ENCODE measurements around the gene IGF2BP2. TPM values are rescaled to one million over a fixed set of nuclear protein-coding genes. Genes with fewer than 3 reads are reported as not detected.

IGF2BP2 gene
- total and polyA plus RNA-seq, 2 of the 8 experiments (the other 6 are each of a cell fraction or from before 2014, with no cell fraction given) = 7.4 to 121 TPM

- H2AFZ ChIP-seq (ENCODE audit: low read length) = no peak overlapping the region
- ChIA-PET CTCF (ENCODE audit: partially characterized antibody) (interaction anchor here (0.6 to 2.0 kb wide), 4 partner anchors 8 to 148 kb away, joined by 3 to 7 read pairs (median 4); no protein-coding TSS in a partner anchor), POLR2A (ENCODE audit: partially characterized antibody) (interaction anchor here (0.6 to 1.3 kb wide), 4 partner anchors 14 to 73 kb away, joined by 4 to 7 read pairs (median 6); partner anchors contain the start of gene TRA2B)
- no peak overlapping the region for H3K27ac ChIP-seq (ENCODE audit: low read depth, low read length)
- no peak for TF ChIP-seq HDAC6 (IDR thresholded peaks at IDR 0.05; ENCODE audit: low read depth, low read length)
- TF ChIP-seq RAD21 (IDR thresholded peaks at IDR 0.05 in 1 of 2, conservative IDR thresholded peaks at IDR 0.05 in 1 of 2; ENCODE audit: low read depth in 2 of 2, low read length in 2 of 2) = no peak
- TF ChIP-seq RXRA (IDR thresholded peaks at IDR 0.05; ENCODE audit: insufficient read depth, low read depth, low read length) = no peak
- TF ChIP-seq CTBP2 (IDR thresholded peaks at IDR 0.05; ENCODE audit: borderline replicate concordance, insufficient read depth, insufficient read length, low read length) = no peak
- TF ChIP-seq JUN (IDR thresholded peaks at IDR 0.05; ENCODE audit: low read depth, low read length) = no peak
- TF ChIP-seq EGR1 (IDR thresholded peaks at IDR 0.05; ENCODE audit: borderline replicate concordance, low read depth, low read length) = no peak
- no peak for TF ChIP-seq ATF3 (IDR thresholded peaks at IDR 0.05; ENCODE audit: insufficient read depth, low read depth, low read length)
- TF ChIP-seq JUND (IDR thresholded peaks at IDR 0.05; ENCODE audit: low read length) = no peak
- no peak for TF ChIP-seq CEBPB (IDR thresholded peaks at IDR 0.05; ENCODE audit: low read depth, low read length)
- H3K56ac ChIP-seq (replicated peaks; ENCODE audit: insufficient read length, low read depth, low read length) = no peak overlapping the region
- H2BK20ac ChIP-seq (ENCODE audit: low read length) = no peak overlapping the region
- H3K14ac ChIP-seq (ENCODE audit: insufficient read length) = no peak overlapping the region
- H2BK5ac ChIP-seq (ENCODE audit: low read depth, low read length) = no peak overlapping the region
- H4K91ac ChIP-seq (replicated peaks; ENCODE audit: insufficient read length, low read length) = no peak overlapping the region
- no peak overlapping the region for H2BK15ac ChIP-seq (ENCODE audit: low read length)
- no peak overlapping the region for H4K8ac ChIP-seq (ENCODE audit: extremely low read depth, insufficient read depth, low read length)
- no peak overlapping the region for H2BK120ac ChIP-seq (replicated peaks; ENCODE audit: low read depth, low read length)
- H3K79me1 ChIP-seq (ENCODE audit: low read depth, low read length) = no peaks in the 10 kb centered on the region
- FAIRE-seq (no peak), DNase-seq (ENCODE audit: low read depth in 1 of 2, low spot score in 2 of 2) (no peak)
- H3K79me2 ChIP-seq (ENCODE audit: control insufficient read depth in 1 of 2, insufficient read depth in 2 of 2, low read length in 2 of 2) = no peaks in the 10 kb centered on the region
- peaks cover 0 to 3% (median 1%) of the 10 kb centered on the region in 4 experiments; a peak in 1 of 7 replicates for H3K4me1 ChIP-seq (replicated peaks in 1 of 4; ENCODE audit: control insufficient read depth in 3 of 4, insufficient read depth in 4 of 4, low read length in 3 of 4)
- no peak overlapping the region for H2BK12ac ChIP-seq (ENCODE audit: low read depth, low read length)
- H3K27me3 ChIP-seq (replicated peaks in 1 of 4; ENCODE audit: control insufficient read depth in 3 of 4, extremely low read depth in 1 of 4, insufficient read depth in 3 of 4, low read length in 3 of 4) = no peaks in the 10 kb centered on the region
- no peak overlapping the region for H3K18ac ChIP-seq (ENCODE audit: extremely low read depth, low read length)
- H3K4ac ChIP-seq (replicated peaks; ENCODE audit: insufficient read length, low read depth, low read length) = no peak overlapping the region
- no peak overlapping the region for H3K4me2 ChIP-seq (ENCODE audit: insufficient read depth in 1 of 2, low read depth in 2 of 2, low read length in 2 of 2)
- no peak overlapping the region for H3K23ac ChIP-seq (ENCODE audit: insufficient read length)
- H3K9me3 ChIP-seq (ENCODE audit: insufficient read depth in 2 of 2, low read depth in 1 of 2, low read length in 1 of 2) = no peaks in the 10 kb centered on the region
- no peak overlapping the region for H3K9ac ChIP-seq (replicated peaks in 1 of 4; ENCODE audit: extremely low read depth in 1 of 4, low read depth in 3 of 4, low read length in 3 of 4)
- no peak overlapping the region for H4K5ac ChIP-seq (ENCODE audit: insufficient read length, low read depth, low read length)
- H2AK5ac ChIP-seq (ENCODE audit: low read depth, low read length) = no peak overlapping the region
- no peaks in the 10 kb centered on the region for H4K20me1 ChIP-seq (replicated peaks in 1 of 2; ENCODE audit: control insufficient read depth in 1 of 2, insufficient read depth in 2 of 2, low read length in 2 of 2)
- no peaks in the 10 kb centered on the region for H3K36me3 ChIP-seq (ENCODE audit: control insufficient read depth in 2 of 4, insufficient read depth in 4 of 4, low read length in 3 of 4)
- no peaks in the 10 kb centered on the region for H3K23me2 ChIP-seq (ENCODE audit: low read depth, low read length)
- WGBS, 2 experiments (ENCODE audit: extremely low coverage in 1 of 2, insufficient coverage in 1 of 2, insufficient read length in 1 of 2, insufficient replicate concordance in 2 of 2, low coverage in 1 of 2, low lambda C conversion rate in 2 of 2, missing lambda C conversion rate in 1 of 2) = 90% methylated on average over 3 of the region's 3 CpGs; no CpG with 5 or more reads in 1 of the 2 experiments
- no peak overlapping the region for H3K4me3 ChIP-seq (ENCODE audit: extremely low read depth in 1 of 4, insufficient read depth in 2 of 4, low read depth in 3 of 4, low read length in 4 of 4)
Observed at GRCh38 chr3:185864767-185865166, 39.9 kb upstream of the IGF2BP2 start.

Measured in H1 (cell line).